Measurements from ENCODE around the gene HMGCS2.

HMGCS2 gene

GRCh38 chr1:119768778-119769177 is at the start of gene HMGCS2:
Gene HMGCS2 (minus strand): TSS chr1:119768905. CDS start chr1:119768844, 61 bp downstream.
- H3K4me1 ChIP-seq: peaks cover 17% of the 10 kb centered on the region
- H3K4me3 ChIP-seq: no peak within 1 kb of the TSS
- peaks cover 4% of the 10 kb centered on the region; the same call in 1 of the 2 replicates for H3K27me3 ChIP-seq (ENCODE audit: low read depth)

DNA sequence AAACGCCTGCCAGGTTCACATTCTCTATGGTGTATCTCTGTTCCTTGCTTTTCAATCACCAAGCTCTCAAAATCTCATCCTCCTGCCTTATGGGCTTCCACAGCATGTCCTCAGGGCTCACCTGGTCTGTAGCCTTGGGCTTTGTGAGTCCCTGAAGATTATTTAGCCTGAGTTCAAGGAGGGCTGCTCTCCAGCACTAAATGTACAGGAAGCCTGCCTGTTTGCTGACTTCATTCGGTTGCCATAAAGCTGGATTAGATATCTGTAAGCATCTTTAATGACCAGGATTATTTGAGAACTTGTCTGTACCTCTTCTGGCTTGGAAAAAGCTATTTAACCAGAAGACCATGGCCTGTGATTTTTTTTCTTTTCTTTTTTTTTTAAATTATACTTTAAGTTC is 49.5 kb upstream of the HMGCS2 start:
- in situ Hi-C loops (cut with MboI; ENCODE audit: low sequenced_read_pairs): loop anchor here (25.0 kb wide), 1 partner anchor 231 kb away; no protein-coding TSS in a partner anchor
- no peaks in the 10 kb centered on the region for H3K36me3 ChIP-seq (replicated peaks)
- DNase-seq (ENCODE audit: low spot score in 2 of 2): no peak
- peaks cover 17% of the 10 kb centered on the region for H3K27me3 ChIP-seq (ENCODE audit: low read depth)
- H3K4me3 ChIP-seq: no peak overlapping the region
- H3K4me1 ChIP-seq: no peaks in the 10 kb centered on the region
- H3K9me3 ChIP-seq: no peaks in the 10 kb centered on the region

More at GRCh38 chr1:119768778-119769177, at the start of gene HMGCS2:
- Histone ChIP-seq H3K36me3 (replicated peaks) (no peaks in the 10 kb centered on the region), H3K9me3 (no peaks in the 10 kb centered on the region)
- DNase-seq (ENCODE audit: low spot score in 2 of 2): no peak
- in situ Hi-C loops (cut with MboI; ENCODE audit: low sequenced_read_pairs): no loop called here

- Histone ChIP-seq H3K4me1 (no peaks in the 10 kb centered on the region), H3K27me3 (ENCODE audit: low read depth) (peaks cover 20% of the 10 kb centered on the region), H3K4me3 (no peak overlapping the region), H3K36me3 (replicated peaks) (no peaks in the 10 kb centered on the region), H3K9me3 (no peaks in the 10 kb centered on the region)
- DNase-seq (ENCODE audit: low spot score in 2 of 2): no peak
- in situ Hi-C loops (cut with MboI; ENCODE audit: low sequenced_read_pairs): loop anchor here (25.0 kb wide), 1 partner anchor 229 kb away; no protein-coding TSS in a partner anchor
These were observed 47.7 kb upstream of the HMGCS2 start for GRCh38 chr1:119816407-119816806.

GRCh38 chr1:119815928-119816327 is 47.2 kb upstream of the HMGCS2 start:
- no peaks in the 10 kb centered on the region for H3K4me1 ChIP-seq
- no peaks in the 10 kb centered on the region for H3K36me3 ChIP-seq (replicated peaks)
- no peak for DNase-seq (ENCODE audit: low spot score in 2 of 2)
- H3K9me3 ChIP-seq: no peaks in the 10 kb centered on the region
- in situ Hi-C loops (cut with MboI; ENCODE audit: low sequenced_read_pairs): loop anchor here (25.0 kb wide), 1 partner anchor 229 kb away; no protein-coding TSS in a partner anchor
- H3K27me3 ChIP-seq (ENCODE audit: low read depth): peaks cover 20% of the 10 kb centered on the region
- no peak overlapping the region for H3K4me3 ChIP-seq

DNA sequence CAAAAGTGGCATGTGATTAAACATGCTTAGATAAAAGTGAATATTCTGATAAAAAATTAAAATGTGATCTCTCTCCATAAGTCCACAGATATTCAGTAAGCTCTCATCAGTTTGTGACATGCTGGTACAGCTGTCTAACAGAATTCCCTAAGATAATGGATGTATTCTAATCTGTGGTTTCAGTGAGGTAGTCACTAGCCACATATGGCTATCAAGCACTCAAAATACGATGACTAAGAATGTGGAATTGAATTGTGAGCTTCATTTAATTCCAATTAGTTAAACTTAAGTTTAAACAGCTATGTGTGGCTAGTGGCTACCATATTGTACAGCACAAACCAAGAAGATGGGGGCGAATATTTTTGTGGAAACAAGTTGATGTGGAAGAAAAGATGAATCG is 46.7 kb upstream of the HMGCS2 start:
- in situ Hi-C loops (cut with MboI; ENCODE audit: low sequenced_read_pairs): loop anchor here (25.0 kb wide), 1 partner anchor 228 kb away; no protein-coding TSS in a partner anchor
- H3K4me1 ChIP-seq: no peaks in the 10 kb centered on the region
- no peaks in the 10 kb centered on the region for H3K9me3 ChIP-seq
- H3K36me3 ChIP-seq (replicated peaks): no peaks in the 10 kb centered on the region
- peaks cover 20% of the 10 kb centered on the region for H3K27me3 ChIP-seq (ENCODE audit: low read depth)
- H3K4me3 ChIP-seq: no peak overlapping the region
- no peak for DNase-seq (ENCODE audit: low spot score in 2 of 2)

DNA sequence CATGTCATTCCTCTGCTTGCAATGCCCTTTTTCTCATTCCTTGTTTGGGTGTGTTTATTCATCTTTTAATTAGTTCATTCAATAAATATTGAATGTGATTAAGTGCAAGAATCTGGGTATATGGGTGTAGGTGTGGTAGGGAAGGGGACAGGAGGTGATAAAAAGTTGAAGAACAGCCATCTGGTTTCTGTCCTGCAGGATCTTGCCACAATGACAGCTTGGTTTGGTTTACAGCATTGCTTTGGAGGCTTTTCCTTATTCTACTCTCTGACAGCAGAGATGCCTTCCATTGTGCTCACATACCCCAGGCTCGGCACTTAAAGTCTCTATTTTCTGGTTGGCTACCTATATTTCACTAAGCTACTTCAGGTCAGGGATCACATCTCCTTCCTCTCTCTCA is 45.6 kb upstream of the HMGCS2 start:
- in situ Hi-C loops (cut with MboI; ENCODE audit: low sequenced_read_pairs): loop anchor here (25.0 kb wide), 1 partner anchor 227 kb away; no protein-coding TSS in a partner anchor
- no peaks in the 10 kb centered on the region; the same call in 1 of the 2 replicates for H3K4me1 ChIP-seq

DNA sequence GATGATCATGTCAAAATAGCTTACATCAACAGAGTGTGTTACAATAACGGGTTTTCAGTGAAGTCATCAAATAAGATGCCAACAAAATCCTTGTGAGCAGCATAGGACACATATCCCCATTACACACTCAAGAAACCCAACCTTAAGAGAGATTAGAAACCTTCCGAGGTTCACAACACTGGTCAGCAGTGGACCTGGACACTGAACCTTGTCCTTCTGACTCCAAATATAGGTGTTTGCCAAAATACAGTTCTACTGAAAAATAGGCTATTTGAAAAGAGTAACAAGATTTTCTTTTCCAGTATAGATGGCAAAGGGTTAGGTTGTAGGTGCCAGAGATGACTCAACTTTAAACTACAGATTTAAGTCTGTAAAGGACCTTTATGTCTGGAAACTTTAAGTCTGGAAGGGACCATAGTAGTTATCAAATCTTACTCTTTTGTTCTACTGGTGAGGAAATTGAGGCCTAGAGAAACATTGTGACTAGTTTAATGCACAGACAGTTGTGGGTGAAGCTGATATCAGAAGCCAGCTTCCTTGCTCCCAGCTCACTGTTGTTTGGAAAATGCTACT is 43.4 kb upstream of the HMGCS2 start:
- Histone ChIP-seq H3K27me3 (ENCODE audit: low read depth) (peaks cover 27% of the 10 kb centered on the region), H3K4me1 (no peaks in the 10 kb centered on the region; the same call in 1 of the 2 replicates), H3K9me3 (no peaks in the 10 kb centered on the region), H3K36me3 (replicated peaks) (no peaks in the 10 kb centered on the region), H3K4me3 (no peak overlapping the region)
- no peak for DNase-seq (ENCODE audit: low spot score in 2 of 2)
- in situ Hi-C loops (cut with MboI; ENCODE audit: low sequenced_read_pairs): loop anchor here (25.0 kb wide), 1 partner anchor 225 kb away; no protein-coding TSS in a partner anchor

More for the DNA sequence above, 45.6 kb upstream of the HMGCS2 start:
- Histone ChIP-seq H3K36me3 (replicated peaks) (no peaks in the 10 kb centered on the region), H3K4me3 (no peak overlapping the region), H3K27me3 (ENCODE audit: low read depth) (peaks cover 20% of the 10 kb centered on the region), H3K9me3 (no peaks in the 10 kb centered on the region)
- no peak for DNase-seq (ENCODE audit: low spot score in 2 of 2)

DNA sequence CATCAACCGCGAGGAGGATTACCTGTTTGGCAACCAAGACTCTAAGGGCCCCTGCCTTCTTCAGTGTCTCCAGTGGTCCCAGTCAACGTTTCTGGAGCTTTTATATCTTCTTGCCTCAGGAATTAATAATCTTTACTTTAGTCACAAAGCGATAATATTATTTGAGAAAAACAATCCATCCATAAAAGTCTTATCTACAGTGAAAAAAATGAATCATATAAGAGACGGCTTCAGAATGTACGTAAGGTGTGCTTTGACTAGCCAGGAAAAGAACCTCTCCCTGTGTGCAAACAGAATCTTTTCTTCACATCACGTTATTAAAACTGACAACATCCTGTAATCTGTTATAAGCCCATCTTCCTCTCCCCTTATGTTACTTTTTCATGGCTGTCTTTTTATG is 42.7 kb upstream of the HMGCS2 start, which contains the start of gene REG4:
REG4 (minus strand) TSS at position 74 of the 400 bp plus-strand sequence. CDS start 2,691 bp downstream, outside the sequence.
- H3K9me3 ChIP-seq: no peaks in the 10 kb centered on the region
- no peak within 1 kb of the TSS for H3K4me3 ChIP-seq
- no peak for DNase-seq (ENCODE audit: low spot score in 2 of 2)
- no peaks in the 10 kb centered on the region; the same call in 1 of the 2 replicates for H3K4me1 ChIP-seq
- H3K27me3 ChIP-seq (ENCODE audit: low read depth): peaks cover 29% of the 10 kb centered on the region
- H3K36me3 ChIP-seq (replicated peaks): no peaks in the 10 kb centered on the region
- in situ Hi-C loops (cut with MboI; ENCODE audit: low sequenced_read_pairs): loop anchor here (25.0 kb wide), 1 partner anchor 224 kb away; no protein-coding TSS in a partner anchor

- peaks cover 25% of the 10 kb centered on the region for H3K27me3 ChIP-seq (ENCODE audit: low read depth)
- H3K36me3 ChIP-seq (replicated peaks): no peaks in the 10 kb centered on the region
- peak; percentile 53 to 77 for DNase-seq (ENCODE audit: low spot score in 2 of 2)
- in situ Hi-C loops (cut with MboI; ENCODE audit: low sequenced_read_pairs): loop anchor here (25.0 kb wide), 1 partner anchor 222 kb away; no protein-coding TSS in a partner anchor
- H3K4me1 ChIP-seq: no peaks in the 10 kb centered on the region; the same call in 1 of the 2 replicates
- H3K9me3 ChIP-seq: no peaks in the 10 kb centered on the region
- H3K4me3 ChIP-seq: no peak overlapping the region
These were observed 40.4 kb upstream of the HMGCS2 start for GRCh38 chr1:119808972-119809550.

- H3K4me3 ChIP-seq: no peak overlapping the region
- no peak for DNase-seq (ENCODE audit: low spot score in 2 of 2)
These were observed 39.8 kb upstream of the HMGCS2 start for GRCh38 chr1:119808491-119808890.

DNA sequence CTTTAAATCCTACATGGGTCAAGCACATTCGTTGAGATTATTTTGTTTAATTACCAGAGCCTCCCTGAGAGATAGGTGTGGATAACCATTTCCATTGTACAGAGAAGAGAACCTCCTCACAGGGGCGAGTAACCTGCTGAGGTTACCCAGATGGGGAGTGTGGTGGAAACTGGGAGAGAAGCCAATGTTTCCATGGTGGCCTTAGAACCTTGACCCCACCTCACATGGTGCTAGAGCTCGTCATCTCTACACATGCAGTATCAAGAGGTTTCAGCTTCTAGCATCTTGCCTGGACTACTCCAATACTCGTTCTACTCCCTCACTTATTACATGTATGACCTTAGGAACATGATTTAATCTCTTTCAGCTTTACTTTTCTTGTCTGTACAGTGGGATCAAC is 37.8 kb upstream of the HMGCS2 start:
- H3K4me1 ChIP-seq: no peaks in the 10 kb centered on the region; the same call in 1 of the 2 replicates
- in situ Hi-C loops (cut with MboI; ENCODE audit: low sequenced_read_pairs): loop anchor here (25.0 kb wide), 1 partner anchor 219 kb away; no protein-coding TSS in a partner anchor
- no peak overlapping the region for H3K4me3 ChIP-seq
- H3K27me3 ChIP-seq (ENCODE audit: low read depth): peaks cover 18% of the 10 kb centered on the region
- DNase-seq (ENCODE audit: low spot score in 2 of 2): no peak
- no peaks in the 10 kb centered on the region for H3K36me3 ChIP-seq (replicated peaks)
- H3K9me3 ChIP-seq: no peaks in the 10 kb centered on the region

More at GRCh38 chr1:119808491-119808890, 39.8 kb upstream of the HMGCS2 start:
- Histone ChIP-seq H3K36me3 (replicated peaks) (no peaks in the 10 kb centered on the region), H3K4me1 (no peaks in the 10 kb centered on the region; the same call in 1 of the 2 replicates), H3K9me3 (no peaks in the 10 kb centered on the region), H3K27me3 (ENCODE audit: low read depth) (peaks cover 23% of the 10 kb centered on the region)
- in situ Hi-C loops (cut with MboI; ENCODE audit: low sequenced_read_pairs): loop anchor here (25.0 kb wide), 1 partner anchor 221 kb away; no protein-coding TSS in a partner anchor

- in situ Hi-C loops (cut with MboI; ENCODE audit: low sequenced_read_pairs): loop anchor here (25.0 kb wide), 1 partner anchor 218 kb away; no protein-coding TSS in a partner anchor
These were observed 37.0 kb upstream of the HMGCS2 start for GRCh38 chr1:119805746-119806145.

GRCh38 chr1:119805247-119805646 is 36.5 kb upstream of the HMGCS2 start:
- Histone ChIP-seq H3K36me3 (replicated peaks) (no peaks in the 10 kb centered on the region), H3K9me3 (no peaks in the 10 kb centered on the region), H3K4me1 (no peaks in the 10 kb centered on the region; the same call in 1 of the 2 replicates), H3K4me3 (no peak overlapping the region), H3K27me3 (ENCODE audit: low read depth) (peaks cover 16% of the 10 kb centered on the region; the same call in 1 of the 2 replicates)
- no peak for DNase-seq (ENCODE audit: low spot score in 2 of 2)
- in situ Hi-C loops (cut with MboI; ENCODE audit: low sequenced_read_pairs): loop anchor here (25.0 kb wide), 1 partner anchor 218 kb away; no protein-coding TSS in a partner anchor

More at GRCh38 chr1:119805746-119806145, 37.0 kb upstream of the HMGCS2 start:
- Histone ChIP-seq H3K9me3 (no peaks in the 10 kb centered on the region), H3K27me3 (ENCODE audit: low read depth) (peaks cover 16% of the 10 kb centered on the region; the same call in 1 of the 2 replicates), H3K36me3 (replicated peaks) (no peaks in the 10 kb centered on the region), H3K4me1 (no peaks in the 10 kb centered on the region; the same call in 1 of the 2 replicates), H3K4me3 (no peak overlapping the region)
- DNase-seq (ENCODE audit: low spot score in 2 of 2): no peak
